ENCODE data around the gene ZNF24.
A peak's percentile ranks its signal among the peaks of the same experiment; 100 is the strongest.

ZNF24 gene

DNA sequence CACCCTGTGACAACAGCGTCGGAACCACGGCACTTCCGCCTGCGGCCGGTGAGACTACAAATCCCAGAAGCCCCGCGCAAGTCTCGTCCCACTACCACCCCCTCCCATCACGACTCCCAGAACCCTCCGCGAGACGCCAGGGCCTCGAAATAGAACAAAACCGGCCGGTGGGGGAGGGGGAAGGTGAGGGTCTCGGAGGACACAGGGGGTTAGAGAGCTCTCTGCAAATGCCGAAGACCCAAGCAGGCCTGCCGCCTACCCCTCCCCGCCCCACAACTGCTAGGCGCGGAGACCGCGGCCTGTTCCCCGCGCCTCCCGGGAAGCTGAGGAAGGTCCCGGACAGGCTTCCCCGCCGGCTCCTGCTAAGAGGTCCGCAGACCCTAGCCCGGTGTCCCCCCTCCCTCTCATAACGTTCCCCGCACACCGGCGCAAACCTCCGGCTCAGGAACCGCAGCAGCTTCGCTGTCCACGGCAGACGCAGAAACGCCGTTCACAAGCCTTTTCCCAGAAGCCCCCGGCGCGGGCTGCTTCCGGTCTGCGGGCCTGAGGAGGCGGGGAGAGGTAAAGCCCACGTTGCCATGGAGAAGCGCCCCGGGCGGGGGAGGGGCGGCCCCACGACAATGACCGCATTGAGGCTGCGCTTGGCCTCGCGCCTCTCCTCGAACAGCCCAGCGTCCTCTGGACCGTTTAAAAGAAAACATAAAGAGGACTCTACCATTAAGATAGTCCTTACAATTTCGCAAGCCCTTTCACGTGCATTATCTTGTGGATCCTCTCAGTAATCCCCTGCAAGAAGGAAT is at the start of gene ZNF24:
Gene ZNF24, minus strand, starts transcription at position 485 of the 800 bp plus-strand sequence. CDS start 3,770 bp downstream, outside the sequence.
- H3K4me3 ChIP-seq (ENCODE audit: low read depth, low read length), result peak within 1 kb of the TSS; percentile 95
- TF ChIP-seq, protein P1, sequence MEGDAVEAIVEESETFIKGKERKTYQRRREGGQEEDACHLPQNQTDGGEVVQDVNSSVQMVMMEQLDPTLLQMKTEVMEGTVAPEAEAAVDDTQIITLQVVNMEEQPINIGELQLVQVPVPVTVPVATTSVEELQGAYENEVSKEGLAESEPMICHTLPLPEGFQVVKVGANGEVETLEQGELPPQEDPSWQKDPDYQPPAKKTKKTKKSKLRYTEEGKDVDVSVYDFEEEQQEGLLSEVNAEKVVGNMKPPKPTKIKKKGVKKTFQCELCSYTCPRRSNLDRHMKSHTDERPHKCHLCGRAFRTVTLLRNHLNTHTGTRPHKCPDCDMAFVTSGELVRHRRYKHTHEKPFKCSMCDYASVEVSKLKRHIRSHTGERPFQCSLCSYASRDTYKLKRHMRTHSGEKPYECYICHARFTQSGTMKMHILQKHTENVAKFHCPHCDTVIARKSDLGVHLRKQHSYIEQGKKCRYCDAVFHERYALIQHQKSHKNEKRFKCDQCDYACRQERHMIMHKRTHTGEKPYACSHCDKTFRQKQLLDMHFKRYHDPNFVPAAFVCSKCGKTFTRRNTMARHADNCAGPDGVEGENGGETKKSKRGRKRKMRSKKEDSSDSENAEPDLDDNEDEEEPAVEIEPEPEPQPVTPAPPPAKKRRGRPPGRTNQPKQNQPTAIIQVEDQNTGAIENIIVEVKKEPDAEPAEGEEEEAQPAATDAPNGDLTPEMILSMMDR (conservative IDR thresholded peaks at IDR 0.05; ENCODE audit: low read depth, low read length), result no peak
- DNase-seq (ENCODE audit: low read depth), result peak; percentile 95

DNA sequence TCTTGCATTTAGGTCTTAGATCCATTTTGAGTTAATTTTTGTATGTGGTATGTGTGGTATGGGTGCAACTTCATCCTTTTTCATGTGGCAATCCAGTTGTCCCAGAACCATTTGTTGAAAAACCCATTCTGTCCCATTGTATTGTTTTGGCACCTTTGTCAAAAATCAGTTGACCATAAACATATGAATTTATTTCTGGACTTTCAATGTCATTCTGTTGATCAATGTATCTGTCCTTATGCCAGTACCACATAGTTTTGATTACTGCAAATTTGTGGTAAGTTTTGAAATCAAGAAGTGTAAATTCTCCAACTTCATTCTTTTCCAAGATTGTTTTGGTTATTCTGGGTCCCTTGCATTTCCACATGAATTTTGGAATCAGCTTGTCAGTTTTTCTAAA is 49.5 kb upstream of the ZNF24 start:
- no peak overlapping the region for H3K4me3 ChIP-seq (ENCODE audit: low read depth, low read length)
- TF ChIP-seq, protein P1 (conservative IDR thresholded peaks at IDR 0.05; ENCODE audit: low read depth, low read length), result no peak
- DNase-seq (ENCODE audit: low read depth), result no peak

DNA sequence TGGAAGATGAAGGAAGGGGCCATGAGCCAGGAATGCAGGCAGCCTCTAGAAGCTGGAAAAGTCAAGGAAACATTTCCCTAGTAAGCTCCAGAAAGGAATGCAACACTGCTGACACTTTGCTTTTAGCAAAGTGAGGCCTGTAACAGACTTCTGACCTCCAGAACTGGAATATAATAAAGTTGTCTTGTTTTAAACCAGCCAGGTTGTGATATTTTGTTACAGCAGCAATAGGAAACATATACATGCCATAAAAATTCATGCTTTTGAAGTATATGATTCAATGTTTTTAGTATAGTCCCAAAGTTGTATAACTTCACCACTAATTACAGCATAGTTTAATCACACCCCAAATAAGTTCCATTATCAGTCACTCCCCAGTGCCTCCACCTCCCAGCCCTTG is 48.2 kb upstream of the ZNF24 start:
- DNase-seq (ENCODE audit: low read depth), result no peak
- H3K4me3 ChIP-seq (ENCODE audit: low read depth, low read length), result no peak overlapping the region
- TF ChIP-seq, protein P1 (conservative IDR thresholded peaks at IDR 0.05; ENCODE audit: low read depth, low read length), result no peak

DNA sequence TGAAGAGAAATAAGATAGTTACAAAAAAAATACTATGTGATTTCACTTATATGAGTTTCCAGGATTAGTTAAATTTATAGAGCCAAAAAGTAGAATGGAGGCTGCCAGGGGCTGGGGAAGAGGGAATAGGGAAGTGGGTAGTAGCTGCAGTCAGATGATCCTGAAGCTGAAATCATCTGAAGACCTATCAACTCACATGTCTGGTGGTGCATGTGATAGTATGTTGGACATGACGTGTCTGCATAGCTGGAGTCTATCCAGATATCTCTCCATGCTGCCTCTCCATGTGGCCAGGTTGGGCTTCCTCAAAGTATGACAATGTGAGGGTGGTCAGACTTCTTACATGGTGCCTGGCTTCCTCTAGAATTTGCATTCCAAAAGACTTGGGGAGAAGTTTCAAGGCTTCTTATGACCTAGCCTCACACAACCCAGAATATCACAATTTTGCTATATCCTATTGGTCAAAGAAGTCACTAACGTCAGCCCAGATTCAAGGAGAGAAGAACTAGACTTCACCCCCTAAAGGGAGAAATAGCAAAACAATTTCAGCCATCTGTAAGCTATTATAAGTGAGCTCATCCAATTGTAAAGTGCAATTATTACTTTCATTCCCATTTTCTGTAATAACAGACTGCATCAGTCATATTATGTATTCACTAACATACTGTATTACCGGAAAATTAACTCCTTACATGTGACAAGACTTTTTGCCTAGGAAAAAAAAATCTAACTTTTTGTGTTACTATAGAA is 46.9 kb upstream of the ZNF24 start:
- no peak for DNase-seq (ENCODE audit: low read depth)
- no peak overlapping the region for H3K4me3 ChIP-seq (ENCODE audit: low read depth, low read length)
- TF ChIP-seq, protein P1 (conservative IDR thresholded peaks at IDR 0.05; ENCODE audit: low read depth, low read length), result no peak

DNA sequence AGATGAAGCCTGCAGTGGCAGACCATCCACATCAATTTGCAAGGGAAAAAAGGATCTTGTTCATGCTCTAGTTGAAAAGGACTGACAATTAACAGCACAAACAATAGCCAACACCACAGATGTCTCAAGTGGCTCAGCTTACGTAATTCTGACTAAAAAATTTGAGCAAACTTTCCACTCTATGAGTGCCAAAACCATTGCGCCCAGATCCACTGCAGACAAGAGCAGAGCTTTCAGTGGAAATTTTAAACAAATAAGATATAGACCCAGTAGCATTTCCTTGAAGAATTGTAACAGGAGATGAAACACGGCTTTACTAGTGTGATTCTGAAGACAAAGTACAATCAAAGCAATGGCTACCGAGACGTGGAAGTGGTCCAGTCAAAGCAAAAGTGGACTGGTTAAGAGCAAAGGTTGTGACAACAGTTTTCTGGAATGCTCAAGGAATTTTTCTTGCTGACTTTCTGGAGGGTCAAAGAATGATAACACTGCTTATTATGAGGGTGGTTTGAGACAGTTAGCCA is 44.9 kb upstream of the ZNF24 start:
- DNase-seq (ENCODE audit: low read depth), result peak; percentile 72
- TF ChIP-seq, protein P1 (conservative IDR thresholded peaks at IDR 0.05; ENCODE audit: low read depth, low read length), result no peak
- peak overlapping the region; percentile 17 for H3K4me3 ChIP-seq (ENCODE audit: low read depth, low read length)

DNA sequence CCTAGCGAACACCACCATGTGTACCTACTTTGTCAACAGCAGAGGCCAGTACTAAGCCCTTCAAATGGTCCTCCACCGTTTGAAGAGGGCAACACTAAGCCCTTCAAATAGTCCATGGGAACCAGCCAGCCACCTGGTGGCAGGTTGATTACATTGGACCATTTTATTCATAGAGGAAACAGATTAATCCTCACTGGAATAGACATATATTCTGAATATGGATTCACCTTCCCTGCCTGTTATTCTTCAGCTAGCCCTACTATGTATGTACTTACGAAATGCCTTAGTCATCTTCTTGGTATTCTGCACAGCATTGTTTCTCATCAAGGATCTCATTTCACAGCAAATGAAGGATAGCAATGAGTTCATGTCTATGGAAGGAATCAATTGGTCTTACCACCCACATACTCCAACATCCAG is 42.9 kb upstream of the ZNF24 start:
- TF ChIP-seq, protein P1 (conservative IDR thresholded peaks at IDR 0.05; ENCODE audit: low read depth, low read length), result peak; percentile 53
- DNase-seq (ENCODE audit: low read depth), result peak; percentile 40
- no peak overlapping the region for H3K4me3 ChIP-seq (ENCODE audit: low read depth, low read length)
